Measurements from ENCODE around the gene BPIFA3. TPM values are rescaled to one million over a fixed set of nuclear protein-coding genes. Genes with fewer than 3 reads are reported as not detected.

BPIFA3 gene
- total RNA-seq, 2 donors from 2014 or later: not detected

DNA sequence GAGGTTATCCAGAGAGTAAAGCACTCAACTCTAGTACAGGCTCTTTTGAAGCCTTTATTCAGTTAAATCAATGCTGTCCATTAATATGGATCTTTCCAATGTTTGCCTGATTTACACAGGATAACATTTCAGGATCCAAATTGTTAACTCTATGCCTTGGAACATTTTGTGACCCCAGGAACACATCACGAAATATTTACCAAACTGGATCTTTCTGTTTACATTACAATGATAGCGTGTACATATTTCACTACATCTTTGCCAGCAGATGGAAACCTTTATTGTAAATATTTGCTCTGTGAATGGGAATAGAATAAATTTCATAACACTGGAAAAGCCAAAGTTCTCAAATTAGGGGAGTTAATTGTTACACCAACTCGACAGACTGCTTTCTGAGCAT is 25.7 kb upstream of the BPIFA3 start:
- no peaks in the 10 kb centered on the region for H3K36me3 Mint-ChIP-seq (ENCODE audit: low read depth)

DNA sequence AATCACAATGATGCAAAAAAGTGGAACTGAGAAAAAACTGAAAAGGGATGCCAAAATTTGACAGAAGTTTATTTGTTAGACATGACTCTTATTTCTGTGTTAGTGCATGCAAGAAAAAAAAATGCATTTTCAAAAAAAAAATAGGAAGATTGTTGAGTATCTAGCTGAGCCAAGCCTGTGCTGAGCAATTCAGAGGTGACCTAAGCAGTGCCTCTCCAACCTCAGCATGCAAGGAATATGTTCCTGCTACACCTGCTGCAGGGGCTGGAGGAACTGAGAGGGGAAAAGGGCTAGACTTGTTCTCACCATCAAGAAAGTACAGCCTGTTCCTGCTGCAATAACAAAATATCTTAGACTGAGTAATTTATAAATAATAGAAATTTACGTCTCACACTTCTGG is 25.2 kb upstream of the BPIFA3 start:
- H3K9me3 ChIP-seq (ENCODE audit: control insufficient read depth, low read length, poor library complexity, severe bottlenecking): no peaks in the 10 kb centered on the region
- Mint-ChIP-seq H3K27ac (no peak overlapping the region), H3K4me3 (no peak overlapping the region), H3K4me1 (no peaks in the 10 kb centered on the region), H3K36me3 (ENCODE audit: low read depth) (no peaks in the 10 kb centered on the region), H3K27me3 (peaks cover 40% of the 10 kb centered on the region)
- DNase-seq: no peak
- no peak for ATAC-seq

More for the DNA sequence above, 25.7 kb upstream of the BPIFA3 start:
- DNase-seq (no peak), ATAC-seq (no peak)
- H3K9me3 ChIP-seq (ENCODE audit: control insufficient read depth, low read length, poor library complexity, severe bottlenecking): no peaks in the 10 kb centered on the region
- H3K4me1 Mint-ChIP-seq: no peaks in the 10 kb centered on the region
- no peak overlapping the region for H3K4me3 Mint-ChIP-seq
- H3K27me3 Mint-ChIP-seq: peaks cover 38% of the 10 kb centered on the region
- no peak overlapping the region for H3K27ac Mint-ChIP-seq

DNA sequence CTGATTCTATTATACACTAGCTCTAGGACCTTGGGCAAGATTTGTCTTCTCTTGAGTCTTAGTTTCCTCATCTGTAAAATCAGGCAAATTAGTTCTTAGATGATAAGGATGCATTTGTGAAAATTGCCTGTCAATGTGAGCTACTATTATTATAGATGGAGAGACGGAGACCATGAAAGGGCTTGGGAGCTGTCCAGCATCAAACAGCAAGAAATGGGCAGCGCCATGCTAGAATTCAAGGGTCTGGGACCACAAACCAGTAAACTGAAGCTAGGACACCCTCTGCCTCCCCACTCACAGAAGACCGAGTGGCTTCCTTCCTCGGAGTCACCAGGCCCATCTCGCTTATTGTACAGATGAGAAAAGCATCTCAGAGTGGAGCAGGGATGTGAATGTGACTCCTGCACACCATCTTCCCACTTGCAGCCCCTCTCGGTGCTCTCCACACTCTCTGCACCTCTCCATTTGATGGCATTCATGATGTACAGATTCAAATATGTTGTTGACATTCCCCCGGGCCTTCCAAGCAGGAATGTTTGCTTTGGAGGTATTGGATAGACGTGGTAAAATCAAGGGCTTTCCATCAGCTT is 24.1 kb upstream of the BPIFA3 start:
- ATAC-seq: no peak
- H3K4me1 Mint-ChIP-seq: no peaks in the 10 kb centered on the region
- no peaks in the 10 kb centered on the region for H3K9me3 ChIP-seq (ENCODE audit: control insufficient read depth, low read length, poor library complexity, severe bottlenecking)
- H3K27ac Mint-ChIP-seq: no peak overlapping the region
- no peak overlapping the region for H3K4me3 Mint-ChIP-seq
- peaks cover 40% of the 10 kb centered on the region for H3K27me3 Mint-ChIP-seq
- H3K36me3 Mint-ChIP-seq (ENCODE audit: low read depth): no peaks in the 10 kb centered on the region
- no peak for DNase-seq

DNA sequence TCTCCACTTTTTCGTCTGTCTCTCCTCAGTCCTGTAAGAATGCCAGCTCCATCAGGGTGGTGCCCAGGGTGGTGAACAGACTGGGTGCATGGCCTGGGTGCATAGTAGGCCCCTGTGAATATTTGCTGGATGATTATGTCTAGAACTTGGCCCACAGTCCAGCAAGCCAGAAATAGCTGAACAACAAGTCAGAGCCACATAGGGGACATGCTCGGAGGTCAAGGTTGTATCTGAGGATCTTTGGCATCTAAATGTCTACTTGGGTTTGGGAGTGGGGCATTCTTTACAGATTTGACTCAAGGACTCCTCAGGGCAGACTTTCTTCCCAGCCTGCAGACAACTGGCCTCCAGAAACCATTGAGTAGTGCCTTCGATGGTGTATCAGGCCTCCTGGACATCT is 18.1 kb upstream of the BPIFA3 start:
- Mint-ChIP-seq H3K27me3 (peaks cover 53% of the 10 kb centered on the region), H3K27ac (no peak overlapping the region), H3K36me3 (ENCODE audit: low read depth) (no peaks in the 10 kb centered on the region), H3K4me3 (no peak overlapping the region), H3K4me1 (no peaks in the 10 kb centered on the region)
- ATAC-seq (no peak), DNase-seq (no peak)
- no peaks in the 10 kb centered on the region for H3K9me3 ChIP-seq (ENCODE audit: control insufficient read depth, low read length, poor library complexity, severe bottlenecking)

DNA sequence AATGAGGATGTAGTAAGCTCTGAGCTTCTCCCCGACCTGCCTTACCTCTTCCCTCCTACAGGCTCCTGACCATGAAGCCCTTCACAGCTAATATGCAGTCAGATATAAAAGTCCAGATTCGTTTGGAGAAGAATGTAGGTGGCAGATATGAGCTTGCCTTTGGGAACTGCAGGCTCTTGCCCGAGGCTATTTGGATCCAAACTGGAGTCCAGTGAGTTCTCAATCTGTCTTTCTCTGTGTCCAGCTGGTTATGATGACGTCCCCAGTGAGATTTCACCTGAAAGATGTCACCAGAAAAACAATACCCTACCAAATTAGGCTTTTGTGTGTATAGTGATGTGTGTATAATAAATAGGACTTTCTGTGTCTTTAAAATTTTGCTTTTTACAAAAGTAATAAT is 14.7 kb upstream of the BPIFA3 start:
- Mint-ChIP-seq H3K4me1 (no peaks in the 10 kb centered on the region), H3K27me3 (peaks cover 57% of the 10 kb centered on the region), H3K36me3 (ENCODE audit: low read depth) (no peaks in the 10 kb centered on the region), H3K27ac (no peak overlapping the region), H3K4me3 (no peak overlapping the region)
- no peaks in the 10 kb centered on the region for H3K9me3 ChIP-seq (ENCODE audit: control insufficient read depth, low read length, poor library complexity, severe bottlenecking)
- no peak for DNase-seq
- ATAC-seq: no peak

DNA sequence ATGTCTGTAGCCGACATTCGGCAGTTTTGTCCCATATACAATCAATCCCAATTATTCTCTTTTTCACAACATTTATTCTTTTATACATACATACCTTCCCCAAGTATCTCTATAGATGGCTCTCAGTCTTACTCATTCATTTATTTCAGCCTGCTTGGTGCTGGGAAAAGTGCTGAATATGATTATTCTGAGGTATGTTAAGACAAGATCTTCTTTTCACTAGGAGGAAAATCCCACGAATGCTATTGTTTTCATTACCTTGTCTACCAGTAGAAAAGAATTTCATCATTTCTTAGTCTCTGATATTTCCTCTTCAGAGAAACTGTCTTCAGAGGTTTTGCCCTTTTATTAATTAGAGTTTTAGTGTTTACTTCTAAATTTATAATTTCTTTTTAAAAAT is 13.7 kb upstream of the BPIFA3 start:
- ATAC-seq: no peak
- peaks cover 60% of the 10 kb centered on the region for H3K27me3 Mint-ChIP-seq
- no peaks in the 10 kb centered on the region for H3K36me3 Mint-ChIP-seq (ENCODE audit: low read depth)
- H3K4me3 Mint-ChIP-seq: no peak overlapping the region
- no peaks in the 10 kb centered on the region for H3K4me1 Mint-ChIP-seq
- DNase-seq: no peak
- no peaks in the 10 kb centered on the region for H3K9me3 ChIP-seq (ENCODE audit: control insufficient read depth, low read length, poor library complexity, severe bottlenecking)
- no peak overlapping the region for H3K27ac Mint-ChIP-seq

DNA sequence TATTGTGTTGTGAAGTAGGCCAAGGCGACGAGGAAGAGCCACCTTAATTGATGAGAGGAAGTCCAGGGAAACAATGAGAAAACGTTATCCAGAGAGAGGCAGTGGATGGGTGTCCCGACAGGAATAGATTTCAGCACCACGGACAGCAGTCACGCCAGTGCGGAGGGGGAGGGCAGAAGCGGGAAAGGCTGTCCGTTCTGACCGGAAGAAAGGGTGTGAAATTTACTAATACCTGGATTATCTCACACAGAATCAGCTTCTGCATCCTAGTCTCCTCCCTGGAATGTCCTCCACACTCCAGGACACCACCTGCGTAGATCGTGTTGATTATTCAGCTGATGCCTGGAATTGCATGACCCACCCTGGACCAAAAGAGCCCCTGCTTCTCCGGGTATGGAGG is 7.4 kb upstream of the BPIFA3 start:
- Mint-ChIP-seq H3K4me3 (no peak overlapping the region), H3K27ac (no peak overlapping the region), H3K36me3 (ENCODE audit: low read depth) (peaks cover 3% of the 10 kb centered on the region), H3K4me1 (peaks cover 2% of the 10 kb centered on the region), H3K27me3 (peaks cover 50% of the 10 kb centered on the region)
- H3K9me3 ChIP-seq (ENCODE audit: control insufficient read depth, low read length, poor library complexity, severe bottlenecking): no peaks in the 10 kb centered on the region
- DNase-seq (peak in 2 of 3 donors; percentile 14 to 25), ATAC-seq (no peak)

DNA sequence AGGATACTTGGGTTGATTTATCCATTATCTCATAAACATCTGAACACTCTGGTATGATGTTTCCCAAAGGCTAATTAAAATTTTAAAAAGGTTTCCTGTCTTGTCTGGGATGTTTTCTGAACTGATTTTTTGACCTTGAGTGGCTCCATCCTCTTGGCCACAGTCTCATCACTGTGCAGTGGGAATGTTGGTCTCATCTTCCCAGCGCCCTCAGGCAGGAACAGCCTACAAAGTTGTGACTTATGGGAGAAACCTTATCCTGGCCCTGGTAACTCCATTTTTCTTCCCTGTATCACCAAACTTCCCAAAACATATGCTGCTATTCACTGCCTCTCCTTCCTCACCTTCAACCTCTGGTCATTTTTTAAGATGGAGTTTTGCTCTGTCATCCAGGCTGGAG is 6.8 kb upstream of the BPIFA3 start:
- DNase-seq (no peak), ATAC-seq (no peak)
- no peaks in the 10 kb centered on the region for H3K9me3 ChIP-seq (ENCODE audit: control insufficient read depth, low read length, poor library complexity, severe bottlenecking)
- peaks cover 51% of the 10 kb centered on the region for H3K27me3 Mint-ChIP-seq
- peaks cover 2% of the 10 kb centered on the region for H3K4me1 Mint-ChIP-seq
- H3K27ac Mint-ChIP-seq: no peak overlapping the region
- peaks cover 3% of the 10 kb centered on the region for H3K36me3 Mint-ChIP-seq (ENCODE audit: low read depth)
- H3K4me3 Mint-ChIP-seq: no peak overlapping the region

DNA sequence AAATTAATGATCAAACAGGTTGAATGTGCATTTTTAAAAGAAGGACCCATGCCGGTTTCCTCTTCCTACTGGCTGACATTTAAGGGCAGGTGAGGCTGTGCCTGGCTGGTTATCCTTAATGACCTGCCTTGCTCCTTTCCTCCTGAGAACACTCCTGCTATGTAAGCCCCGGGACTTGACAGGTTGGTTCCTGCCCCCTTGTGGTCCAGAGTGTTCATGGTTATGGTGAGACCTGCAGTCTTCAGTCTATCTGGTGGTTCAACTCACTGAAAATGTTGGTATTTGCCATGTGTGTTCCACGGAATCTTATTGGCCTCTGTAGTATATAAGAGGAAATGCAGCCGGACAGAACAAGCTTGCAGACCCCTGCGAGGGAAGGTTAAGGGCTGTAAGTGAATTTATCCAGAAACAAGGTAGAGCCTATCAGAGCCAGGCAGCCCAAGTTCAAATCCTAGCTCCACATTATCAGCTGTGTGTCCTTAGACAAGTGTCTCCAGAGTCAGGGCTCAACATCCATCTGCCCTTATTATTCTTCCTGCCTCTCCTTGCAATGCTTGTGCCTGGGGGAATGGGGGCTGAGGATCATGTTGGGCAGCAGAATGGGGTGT is 5.2 kb upstream of the BPIFA3 start:
- peaks cover 3% of the 10 kb centered on the region for H3K36me3 Mint-ChIP-seq (ENCODE audit: low read depth)
- DNase-seq: no peak
- no peak for ATAC-seq
- H3K9me3 ChIP-seq (ENCODE audit: control insufficient read depth, low read length, poor library complexity, severe bottlenecking): no peaks in the 10 kb centered on the region
- peaks cover 2% of the 10 kb centered on the region for H3K4me1 Mint-ChIP-seq
- no peak overlapping the region for H3K4me3 Mint-ChIP-seq
- H3K27ac Mint-ChIP-seq: no peak overlapping the region
- H3K27me3 Mint-ChIP-seq: peaks cover 61% of the 10 kb centered on the region

DNA sequence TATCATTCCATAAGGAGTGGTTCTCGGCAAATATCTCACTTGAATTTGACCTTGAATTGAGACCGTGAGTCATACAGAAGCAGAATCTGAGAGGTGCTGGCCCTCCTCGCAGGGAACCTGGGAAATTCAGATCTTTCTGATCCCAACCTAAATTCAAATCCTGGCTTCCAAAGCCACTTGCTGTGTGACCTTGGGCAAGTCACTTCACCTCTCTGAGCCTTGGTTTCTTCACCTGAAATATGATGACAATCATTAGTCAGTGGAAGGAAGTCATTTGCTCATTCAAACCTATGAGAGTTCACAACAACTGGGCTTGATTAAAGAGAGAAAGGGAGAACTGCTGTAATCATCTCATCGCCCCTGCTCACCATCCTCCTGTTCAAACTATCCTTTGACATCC is 7.2 kb downstream of the BPIFA3 start:
- ATAC-seq: no peak
- Mint-ChIP-seq H3K27ac (no peak overlapping the region), H3K36me3 (ENCODE audit: low read depth) (peaks cover 3% of the 10 kb centered on the region), H3K4me1 (no peaks in the 10 kb centered on the region), H3K4me3 (no peak overlapping the region), H3K27me3 (peaks cover 47% of the 10 kb centered on the region)
- no peaks in the 10 kb centered on the region for H3K9me3 ChIP-seq (ENCODE audit: control insufficient read depth, low read length, poor library complexity, severe bottlenecking)
- DNase-seq: no peak

DNA sequence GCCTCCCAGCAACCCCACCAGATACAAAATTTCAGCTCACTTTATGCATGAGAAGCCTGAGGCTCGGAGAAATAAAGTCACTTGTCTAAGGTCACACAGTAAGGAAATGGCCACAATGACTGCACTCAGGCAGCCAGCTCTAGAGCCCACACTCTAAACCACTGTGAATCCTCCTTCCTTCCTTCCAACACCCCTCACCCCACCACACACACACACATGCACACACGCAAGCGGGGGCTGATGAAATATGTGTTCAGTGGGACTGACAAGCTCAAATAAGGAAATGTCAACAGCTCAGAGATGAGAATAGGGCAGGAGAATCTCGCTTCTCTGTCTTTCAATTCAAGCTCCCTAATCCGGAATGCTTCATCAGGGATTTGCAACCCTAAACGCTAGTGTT is 12.7 kb downstream of the BPIFA3 start:
- DNase-seq (no peak), ATAC-seq (no peak)
- Mint-ChIP-seq H3K36me3 (ENCODE audit: low read depth) (peaks cover 3% of the 10 kb centered on the region), H3K4me3 (no peak overlapping the region), H3K4me1 (peaks cover 3% of the 10 kb centered on the region), H3K27me3 (peaks cover 58% of the 10 kb centered on the region), H3K27ac (no peak overlapping the region)
- H3K9me3 ChIP-seq (ENCODE audit: control insufficient read depth, low read length, poor library complexity, severe bottlenecking): no peaks in the 10 kb centered on the region

DNA sequence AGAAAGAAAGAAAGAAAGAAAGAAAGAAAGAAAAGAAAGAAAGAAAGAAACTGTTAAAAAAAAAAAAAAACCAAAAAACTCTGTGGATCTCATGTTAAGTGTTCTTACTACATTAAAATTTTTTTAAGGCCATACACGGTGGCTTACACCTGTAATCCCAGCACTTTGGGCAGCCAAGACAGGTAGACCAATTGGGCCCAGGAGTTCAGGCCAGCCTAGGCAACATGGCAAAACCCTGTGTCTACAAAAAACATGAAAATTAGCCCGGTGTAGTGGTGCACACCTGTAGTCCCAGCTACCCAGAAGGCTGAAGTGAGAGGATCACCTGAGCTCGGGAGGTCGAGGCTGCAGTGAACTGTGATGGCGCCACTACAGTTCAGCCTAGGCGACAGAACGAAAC is 14.1 kb downstream of the BPIFA3 start:
- H3K27me3 Mint-ChIP-seq: peaks cover 44% of the 10 kb centered on the region
- H3K27ac Mint-ChIP-seq: no peak overlapping the region
- H3K4me3 Mint-ChIP-seq: no peak overlapping the region
- no peaks in the 10 kb centered on the region for H3K9me3 ChIP-seq (ENCODE audit: control insufficient read depth, low read length, poor library complexity, severe bottlenecking)
- no peak for DNase-seq
- H3K4me1 Mint-ChIP-seq: peaks cover 3% of the 10 kb centered on the region
- no peak for ATAC-seq
- H3K36me3 Mint-ChIP-seq (ENCODE audit: low read depth): no peaks in the 10 kb centered on the region

DNA sequence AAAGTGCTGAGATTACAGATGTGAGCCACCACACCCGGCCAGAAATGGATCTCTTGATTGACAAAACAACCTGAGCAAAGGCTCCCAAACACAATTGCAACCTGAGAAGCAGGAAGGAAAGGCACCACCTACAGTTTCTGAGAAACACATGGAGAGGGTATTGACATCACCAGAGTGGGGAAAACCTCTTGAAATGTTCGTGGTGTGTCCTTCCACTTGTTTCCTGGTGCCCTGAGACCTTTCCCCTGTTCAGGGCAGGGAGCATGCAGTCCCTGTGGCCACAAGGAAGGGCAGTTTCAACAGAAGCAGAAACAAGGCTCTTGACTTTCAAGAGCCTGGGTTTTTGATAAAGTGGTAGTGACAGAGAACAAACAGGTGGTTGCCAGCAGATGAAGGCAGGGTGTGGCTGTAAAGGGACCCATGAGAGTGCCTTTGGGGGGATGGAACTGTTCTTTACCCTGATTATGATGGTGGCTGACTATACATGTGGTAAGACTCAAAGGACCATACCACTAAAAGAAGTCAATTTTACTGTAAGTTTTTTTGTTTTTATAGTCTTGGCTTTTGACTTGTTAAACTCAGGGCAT is 15.4 kb downstream of the BPIFA3 start:
- no peak for ATAC-seq

More for the DNA sequence above, 15.4 kb downstream of the BPIFA3 start:
- Mint-ChIP-seq H3K27me3 (peaks cover 44% of the 10 kb centered on the region), H3K4me1 (peaks cover 3% of the 10 kb centered on the region), H3K4me3 (no peak overlapping the region), H3K27ac (no peak overlapping the region), H3K36me3 (ENCODE audit: low read depth) (no peaks in the 10 kb centered on the region)
- no peaks in the 10 kb centered on the region for H3K9me3 ChIP-seq (ENCODE audit: control insufficient read depth, low read length, poor library complexity, severe bottlenecking)
- DNase-seq: no peak

All from T-helper 17 cell (primary cell).